ENCODE results near the gene DTNB.

Gene DTNB

DNA sequence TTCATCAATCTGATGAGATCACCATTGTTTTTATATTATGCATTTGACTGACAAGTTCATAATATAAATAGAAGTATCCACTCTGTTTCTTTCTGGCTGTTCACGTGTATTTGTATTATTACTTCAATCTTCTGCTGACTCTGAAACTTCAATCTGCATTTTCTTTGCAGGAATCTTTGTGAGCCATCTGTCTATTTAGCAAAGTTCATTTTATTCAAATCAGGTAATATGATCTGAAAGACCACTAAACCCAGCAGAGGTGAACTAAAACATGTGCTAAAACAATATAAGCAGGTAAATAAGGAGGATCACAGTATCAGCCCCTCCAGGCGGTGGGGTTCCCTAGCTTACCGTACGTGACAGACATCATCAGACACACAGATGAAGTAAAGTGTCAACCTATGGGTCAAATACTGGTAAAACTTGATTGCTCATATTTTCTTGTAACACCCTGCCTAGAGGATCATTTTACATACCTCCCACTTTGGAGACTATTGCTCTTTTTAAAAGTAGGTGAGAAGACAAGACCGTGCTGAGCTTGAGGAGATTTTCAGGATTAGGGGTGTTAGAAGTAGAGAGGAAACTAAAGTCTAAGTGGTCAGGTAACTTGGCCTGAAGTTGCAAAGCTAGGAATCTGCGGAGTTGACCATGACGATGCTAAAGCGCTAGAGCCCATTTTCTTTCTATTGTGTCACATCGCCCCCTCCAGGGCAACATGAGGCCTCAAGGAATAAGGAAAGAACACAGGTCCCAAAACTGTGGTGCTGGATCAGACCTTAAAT, 9.0 kb downstream of the DTNB start:
- 22 to 44% methylated on average over 5 to 7 of the region's 9 CpGs for WGBS, 2 experiments (ENCODE audit: insufficient coverage in 2 of 2)
- Histone ChIP-seq H3K4me3 (ENCODE audit: extremely low read depth, insufficient read depth, low read length, poor library complexity, severe bottlenecking) (no peak overlapping the region), H3K9me3 (ENCODE audit: control insufficient read depth, low read length) (no peaks in the 10 kb centered on the region), H3K4me1 (ENCODE audit: control insufficient read depth, insufficient read depth, low read length, poor library complexity, severe bottlenecking) (no peaks in the 10 kb centered on the region), H3K27ac (ENCODE audit: low read depth, low read length, severe bottlenecking) (no peak overlapping the region), H3K36me3 (ENCODE audit: control insufficient read depth, insufficient read depth, low read length) (no peaks in the 10 kb centered on the region)

DNA sequence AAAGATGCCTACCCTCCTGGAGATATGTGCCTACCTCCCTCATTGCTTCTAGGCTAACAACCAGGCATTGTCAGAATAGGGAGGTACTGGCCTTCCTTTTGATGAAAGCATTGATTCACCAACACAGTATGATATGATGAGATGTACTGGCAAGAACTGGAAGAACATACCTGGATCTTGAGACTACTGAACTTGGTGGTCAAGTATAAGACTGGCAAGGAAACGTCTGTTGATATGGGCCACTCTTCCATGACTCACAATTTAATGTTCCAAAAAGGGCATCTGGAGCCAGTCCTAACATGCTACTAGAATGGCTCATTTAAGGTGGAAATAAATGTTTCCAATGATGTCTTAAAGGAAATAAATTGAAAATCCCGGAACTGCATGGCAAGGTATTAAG, 18.1 kb downstream of the DTNB start:
- WGBS, 2 experiments (ENCODE audit: insufficient coverage in 2 of 2), result 90% methylated on average over 1 of the region's 2 CpGs; no CpG with 5 or more reads in 1 of the 2 experiments
- Histone ChIP-seq H3K36me3 (ENCODE audit: control insufficient read depth, insufficient read depth, low read length) (no peaks in the 10 kb centered on the region), H3K9me3 (ENCODE audit: control insufficient read depth, low read length) (no peaks in the 10 kb centered on the region), H3K27ac (ENCODE audit: low read depth, low read length, severe bottlenecking) (no peak overlapping the region), H3K4me3 (ENCODE audit: extremely low read depth, insufficient read depth, low read length, poor library complexity, severe bottlenecking) (no peak overlapping the region), H3K4me1 (ENCODE audit: control insufficient read depth, insufficient read depth, low read length, poor library complexity, severe bottlenecking) (no peaks in the 10 kb centered on the region)

DNA sequence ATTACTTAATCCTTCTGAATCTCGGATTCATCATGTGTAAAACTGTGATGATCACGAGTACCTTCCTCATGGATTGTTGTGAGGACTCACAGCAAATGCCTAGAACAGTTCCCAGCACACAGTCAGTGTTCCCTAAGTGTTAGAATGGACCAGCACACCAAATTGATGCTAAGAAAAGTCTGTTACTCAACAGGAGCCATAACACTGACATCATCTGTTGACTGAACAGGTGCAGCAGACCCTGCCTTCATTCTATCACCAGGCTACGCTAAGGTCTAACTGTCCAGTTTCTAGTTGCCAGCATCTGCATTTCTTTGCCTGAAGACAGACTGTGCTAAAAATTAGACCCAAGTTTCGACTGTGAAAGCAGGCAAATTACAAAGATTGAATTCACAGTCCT, 18.6 kb downstream of the DTNB start:
- 70 to 84% methylated on average over 2 to 4 of the region's 4 CpGs for WGBS, 2 experiments (ENCODE audit: insufficient coverage in 2 of 2)
- Histone ChIP-seq H3K9me3 (ENCODE audit: control insufficient read depth, low read length) (no peaks in the 10 kb centered on the region), H3K4me1 (ENCODE audit: control insufficient read depth, insufficient read depth, low read length, poor library complexity, severe bottlenecking) (no peaks in the 10 kb centered on the region), H3K4me3 (ENCODE audit: extremely low read depth, insufficient read depth, low read length, poor library complexity, severe bottlenecking) (no peak overlapping the region), H3K36me3 (ENCODE audit: control insufficient read depth, insufficient read depth, low read length) (no peaks in the 10 kb centered on the region), H3K27ac (ENCODE audit: low read depth, low read length, severe bottlenecking) (no peak overlapping the region)

DNA sequence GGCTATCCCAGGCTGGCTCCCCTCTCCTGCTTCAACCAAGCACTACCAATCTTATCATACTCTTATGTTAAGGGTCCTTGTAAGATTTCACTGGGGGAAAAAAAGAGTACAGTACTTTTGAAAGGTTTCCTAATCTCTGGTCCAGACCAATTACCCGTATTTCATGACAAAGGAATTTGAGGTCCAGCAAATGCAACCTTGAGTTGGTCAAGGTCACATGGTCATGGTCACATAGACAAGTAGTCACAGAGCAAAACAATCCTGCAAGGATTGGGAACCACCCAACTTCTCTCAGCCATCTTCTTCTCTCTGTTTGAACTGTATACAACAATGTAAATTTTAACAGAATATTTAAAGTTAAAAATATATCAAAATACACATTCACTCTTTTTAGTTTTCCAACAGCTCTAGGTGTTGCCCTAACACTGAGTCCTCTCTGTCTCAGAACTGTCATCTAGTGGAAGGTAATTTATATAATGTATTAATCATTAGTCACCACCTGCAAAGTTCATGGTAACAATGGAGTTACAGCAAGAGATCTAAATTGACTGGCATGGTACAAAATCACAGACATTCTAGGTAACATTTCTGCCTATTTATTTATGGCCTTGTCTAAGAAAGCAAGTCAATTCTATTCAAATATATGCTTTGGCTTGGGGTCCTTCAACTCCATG, 21.5 kb downstream of the DTNB start:
- Histone ChIP-seq H3K4me3 (ENCODE audit: extremely low read depth, insufficient read depth, low read length, poor library complexity, severe bottlenecking) (no peak overlapping the region), H3K36me3 (ENCODE audit: control insufficient read depth, insufficient read depth, low read length) (no peaks in the 10 kb centered on the region), H3K4me1 (ENCODE audit: control insufficient read depth, insufficient read depth, low read length, poor library complexity, severe bottlenecking) (no peaks in the 10 kb centered on the region), H3K27ac (ENCODE audit: low read depth, low read length, severe bottlenecking) (no peak overlapping the region), H3K9me3 (ENCODE audit: control insufficient read depth, low read length) (no peaks in the 10 kb centered on the region)
- WGBS, 2 experiments (ENCODE audit: insufficient coverage in 2 of 2), result 83 to 100% methylated on average over 1 of the region's 1 CpG

DNA sequence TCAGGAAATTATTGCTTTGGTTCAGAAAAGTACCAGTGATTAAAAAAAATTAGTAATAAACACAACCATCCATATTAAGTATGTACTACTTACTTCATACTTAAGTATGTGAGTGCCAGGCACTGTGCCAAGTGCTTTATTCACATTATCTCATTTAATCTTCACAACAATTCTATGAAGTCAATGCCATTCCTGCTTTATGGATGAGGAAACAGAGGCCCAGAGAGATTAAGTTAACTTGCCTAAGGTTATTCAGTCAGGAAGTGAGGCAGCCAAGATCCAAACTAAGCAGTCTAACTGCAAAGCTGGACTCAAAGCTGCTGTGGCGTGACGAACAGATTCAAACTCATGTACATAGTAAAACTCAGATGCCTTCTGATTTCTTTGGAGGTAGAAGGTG, 22.3 kb downstream of the DTNB start:
- H3K9me3 ChIP-seq (ENCODE audit: control insufficient read depth, low read length), result no peaks in the 10 kb centered on the region
- WGBS, 2 experiments (ENCODE audit: insufficient coverage in 2 of 2), result 80% methylated on average over 1 to 2 of the region's 2 CpGs
- H3K36me3 ChIP-seq (ENCODE audit: control insufficient read depth, insufficient read depth, low read length), result no peaks in the 10 kb centered on the region
- H3K27ac ChIP-seq (ENCODE audit: low read depth, low read length, severe bottlenecking), result no peak overlapping the region
- H3K4me3 ChIP-seq (ENCODE audit: extremely low read depth, insufficient read depth, low read length, poor library complexity, severe bottlenecking), result no peak overlapping the region
- H3K4me1 ChIP-seq (ENCODE audit: control insufficient read depth, insufficient read depth, low read length, poor library complexity, severe bottlenecking), result no peaks in the 10 kb centered on the region

DNA sequence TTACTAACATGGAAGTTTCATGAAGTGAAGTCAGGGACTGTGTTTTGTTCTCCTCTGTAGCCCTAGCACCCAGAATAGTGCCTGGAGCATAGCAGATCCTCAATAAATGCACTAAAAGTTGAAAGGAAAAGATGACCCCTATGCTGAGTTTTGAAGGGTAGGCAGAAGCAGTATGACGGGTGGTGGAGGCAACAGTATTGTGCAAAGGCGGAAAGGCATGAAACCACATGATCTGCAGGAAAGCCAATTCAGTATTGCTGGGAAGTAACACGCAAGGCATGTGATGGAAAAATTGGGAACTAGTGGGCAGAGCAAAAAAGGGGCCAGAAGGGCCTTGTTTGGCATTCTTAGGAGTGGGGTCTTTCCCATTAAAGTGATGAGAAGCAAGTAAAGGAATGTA, 23.1 kb downstream of the DTNB start:
- Histone ChIP-seq H3K9me3 (ENCODE audit: control insufficient read depth, low read length) (no peaks in the 10 kb centered on the region), H3K4me3 (ENCODE audit: extremely low read depth, insufficient read depth, low read length, poor library complexity, severe bottlenecking) (no peak overlapping the region), H3K36me3 (ENCODE audit: control insufficient read depth, insufficient read depth, low read length) (no peaks in the 10 kb centered on the region), H3K4me1 (ENCODE audit: control insufficient read depth, insufficient read depth, low read length, poor library complexity, severe bottlenecking) (no peaks in the 10 kb centered on the region), H3K27ac (ENCODE audit: low read depth, low read length, severe bottlenecking) (no peak overlapping the region)
- 89 to 95% methylated on average over 3 of the region's 3 CpGs for WGBS, 2 experiments (ENCODE audit: insufficient coverage in 2 of 2)

DNA sequence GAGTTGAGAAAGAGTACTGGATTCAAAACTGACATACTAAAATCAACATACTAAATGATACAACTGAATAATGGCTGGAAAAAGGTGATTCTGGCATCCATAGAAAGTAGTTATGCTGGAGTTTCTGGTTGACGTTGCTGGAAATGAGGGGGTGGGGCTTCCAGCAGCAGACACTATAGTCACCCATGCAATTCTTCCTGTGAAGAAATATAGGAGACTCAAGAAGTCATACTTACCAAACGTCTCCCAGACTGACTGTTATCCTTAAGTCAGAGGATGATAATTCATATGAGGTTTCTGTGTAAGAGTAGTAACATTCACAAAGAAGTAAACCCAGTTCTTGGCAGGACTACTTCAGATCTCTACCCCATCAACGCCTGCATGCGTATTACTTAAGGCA, 23.6 kb downstream of the DTNB start:
- Histone ChIP-seq H3K36me3 (ENCODE audit: control insufficient read depth, insufficient read depth, low read length) (no peaks in the 10 kb centered on the region), H3K9me3 (ENCODE audit: control insufficient read depth, low read length) (no peaks in the 10 kb centered on the region), H3K27ac (ENCODE audit: low read depth, low read length, severe bottlenecking) (no peak overlapping the region), H3K4me1 (ENCODE audit: control insufficient read depth, insufficient read depth, low read length, poor library complexity, severe bottlenecking) (no peaks in the 10 kb centered on the region), H3K4me3 (ENCODE audit: extremely low read depth, insufficient read depth, low read length, poor library complexity, severe bottlenecking) (no peak overlapping the region)
- WGBS, 2 experiments (ENCODE audit: insufficient coverage in 2 of 2), result 100% methylated on average over 1 of the region's 4 CpGs; no CpG with 5 or more reads in 1 of the 2 experiments

DNA sequence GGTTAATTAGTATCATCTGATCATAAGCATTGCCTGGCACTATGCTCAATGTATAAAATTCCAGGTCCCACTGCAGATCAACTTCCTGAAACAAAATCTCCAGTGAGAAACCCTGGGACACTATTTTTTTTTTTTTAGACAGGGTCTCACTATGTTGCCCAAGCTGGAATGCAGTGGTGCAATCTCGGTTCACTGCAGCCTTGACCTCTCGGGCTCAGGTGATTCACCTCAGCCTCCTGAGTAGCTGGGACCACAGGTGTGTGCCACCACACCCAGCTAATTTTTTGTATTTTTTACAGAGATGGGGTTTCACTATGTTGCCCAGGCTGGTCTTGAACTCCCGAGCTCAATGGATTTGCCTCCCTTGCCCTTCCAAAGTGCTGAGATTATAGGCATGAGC, 31.1 kb downstream of the DTNB start:
- H3K27ac ChIP-seq (ENCODE audit: low read depth, low read length, severe bottlenecking), result no peak overlapping the region
- no peak overlapping the region for H3K4me3 ChIP-seq (ENCODE audit: extremely low read depth, insufficient read depth, low read length, poor library complexity, severe bottlenecking)
- WGBS, 2 experiments (ENCODE audit: insufficient coverage in 2 of 2), result 81 to 94% methylated on average over 3 of the region's 3 CpGs
- H3K36me3 ChIP-seq (ENCODE audit: control insufficient read depth, insufficient read depth, low read length), result no peaks in the 10 kb centered on the region
- H3K9me3 ChIP-seq (ENCODE audit: control insufficient read depth, low read length), result no peaks in the 10 kb centered on the region
- H3K4me1 ChIP-seq (ENCODE audit: control insufficient read depth, insufficient read depth, low read length, poor library complexity, severe bottlenecking), result no peaks in the 10 kb centered on the region

DNA sequence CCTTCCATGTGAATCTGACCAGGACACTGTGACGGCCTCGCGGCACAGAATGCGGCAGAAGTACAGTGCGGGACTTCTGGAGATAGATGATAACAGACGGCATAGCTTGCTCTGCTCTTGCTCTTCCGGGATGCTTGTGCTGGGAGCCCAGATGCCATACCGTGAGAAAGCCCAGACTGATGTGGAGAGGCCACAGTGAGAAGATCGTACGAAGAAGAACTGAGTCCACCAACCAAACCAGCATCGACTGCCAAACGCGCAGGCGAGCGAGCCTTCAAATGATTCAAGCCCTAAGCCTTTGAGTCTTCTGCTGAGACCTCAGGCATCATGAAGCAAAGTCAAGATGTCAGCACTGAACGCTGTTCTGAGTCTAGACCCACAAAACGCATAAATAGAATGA, 33.7 kb downstream of the DTNB start:
- Histone ChIP-seq H3K4me1 (ENCODE audit: control insufficient read depth, insufficient read depth, low read length, poor library complexity, severe bottlenecking) (no peaks in the 10 kb centered on the region), H3K36me3 (ENCODE audit: control insufficient read depth, insufficient read depth, low read length) (no peaks in the 10 kb centered on the region), H3K27ac (ENCODE audit: low read depth, low read length, severe bottlenecking) (no peak overlapping the region), H3K9me3 (ENCODE audit: control insufficient read depth, low read length) (no peaks in the 10 kb centered on the region), H3K4me3 (ENCODE audit: extremely low read depth, insufficient read depth, low read length, poor library complexity, severe bottlenecking) (no peak overlapping the region)
- 95 to 98% methylated on average over 16 of the region's 17 CpGs for WGBS, 2 experiments (ENCODE audit: insufficient coverage in 2 of 2)

DNA sequence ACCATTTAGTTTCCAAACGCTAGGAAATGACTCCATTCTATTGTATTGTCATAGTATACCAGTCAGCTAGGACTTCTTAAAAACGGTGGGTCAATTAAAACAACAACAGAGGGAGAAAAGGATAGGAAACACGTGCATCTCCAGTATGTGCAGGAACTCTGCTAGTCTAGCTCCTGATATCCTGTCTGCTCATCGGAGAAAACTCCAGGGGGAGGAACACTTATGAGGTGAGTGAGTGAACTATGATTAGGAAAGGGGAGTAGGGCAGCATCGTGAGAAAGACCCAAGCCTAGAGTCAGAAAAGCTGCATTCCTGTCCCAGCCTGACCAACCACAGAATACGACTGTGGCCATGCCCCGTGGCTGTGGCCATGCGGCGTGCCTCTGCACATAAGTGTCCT, 34.2 kb downstream of the DTNB start:
- Histone ChIP-seq H3K27ac (ENCODE audit: low read depth, low read length, severe bottlenecking) (no peak overlapping the region), H3K36me3 (ENCODE audit: control insufficient read depth, insufficient read depth, low read length) (no peaks in the 10 kb centered on the region), H3K4me3 (ENCODE audit: extremely low read depth, insufficient read depth, low read length, poor library complexity, severe bottlenecking) (no peak overlapping the region), H3K4me1 (ENCODE audit: control insufficient read depth, insufficient read depth, low read length, poor library complexity, severe bottlenecking) (no peaks in the 10 kb centered on the region), H3K9me3 (ENCODE audit: control insufficient read depth, low read length) (no peaks in the 10 kb centered on the region)
- WGBS, 2 experiments (ENCODE audit: insufficient coverage in 2 of 2), result 92 to 98% methylated on average over 7 to 8 of the region's 9 CpGs

DNA sequence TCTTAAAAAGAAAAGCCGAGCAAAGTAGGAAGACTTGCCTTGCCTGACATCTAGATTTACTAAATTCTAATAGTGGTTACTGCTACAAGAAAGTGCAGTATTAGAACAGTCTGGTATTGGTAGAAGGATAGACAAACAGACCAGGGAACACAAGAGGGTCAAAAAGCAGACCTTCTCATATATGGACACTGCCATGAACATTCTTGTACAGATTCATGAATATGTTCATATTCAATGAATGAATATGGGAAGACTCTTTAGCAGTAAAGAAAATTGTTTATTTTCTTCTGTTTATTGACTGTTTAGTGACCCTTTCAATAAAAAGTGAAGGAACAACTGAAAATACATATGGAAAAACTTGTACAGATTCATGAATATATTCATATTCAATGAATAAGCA, 37.6 kb downstream of the DTNB start:
- no peaks in the 10 kb centered on the region for H3K4me1 ChIP-seq (ENCODE audit: control insufficient read depth, insufficient read depth, low read length, poor library complexity, severe bottlenecking)
- peaks cover 3% of the 10 kb centered on the region for H3K9me3 ChIP-seq (ENCODE audit: control insufficient read depth, low read length)
- 82 to 100% methylated on average over 1 of the region's 1 CpG for WGBS, 2 experiments (ENCODE audit: insufficient coverage in 2 of 2)
- H3K36me3 ChIP-seq (ENCODE audit: control insufficient read depth, insufficient read depth, low read length), result no peaks in the 10 kb centered on the region
- H3K4me3 ChIP-seq (ENCODE audit: extremely low read depth, insufficient read depth, low read length, poor library complexity, severe bottlenecking), result no peak overlapping the region
- H3K27ac ChIP-seq (ENCODE audit: low read depth, low read length, severe bottlenecking), result no peak overlapping the region
